ENCODE measurements around the gene CELF2.

Gene CELF2

DNA sequence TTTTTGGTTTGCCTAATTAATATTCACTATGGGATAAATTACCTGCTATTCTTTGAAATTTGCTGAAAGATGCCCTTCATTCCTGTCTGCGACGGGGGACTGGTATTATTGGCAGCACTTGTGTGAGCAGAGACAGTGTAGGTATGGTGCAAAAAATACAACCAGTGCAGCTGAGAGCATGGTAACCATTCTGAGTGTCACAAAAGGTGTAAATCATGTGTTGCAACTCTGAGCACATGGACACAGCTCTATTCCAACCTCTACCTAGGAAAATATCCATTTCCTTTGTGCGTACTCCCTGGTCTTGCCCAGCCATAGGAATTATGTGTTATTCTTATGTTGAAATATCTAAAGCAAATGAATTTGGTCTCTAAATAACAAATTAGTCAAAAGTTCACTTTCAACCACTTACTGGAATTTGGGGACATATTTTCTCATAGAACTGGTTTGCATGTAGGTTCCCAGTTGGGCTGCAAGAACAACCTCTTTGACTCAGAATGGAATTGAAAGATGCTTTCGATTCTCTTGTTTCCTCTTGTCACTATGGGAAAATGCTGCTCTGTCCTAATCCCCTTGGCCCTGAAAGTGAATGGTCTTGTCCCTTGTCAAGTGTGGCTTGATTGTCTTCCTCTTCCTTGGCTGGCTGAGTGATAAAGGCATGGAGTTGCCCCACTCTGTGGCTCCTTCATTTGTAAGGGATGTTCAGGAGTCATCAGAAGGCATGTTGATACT is 57.0 kb downstream of the CELF2 start:
- ChIA-PET CTCF (interaction anchor here (1.1 kb wide), 1 partner anchor 28 kb away, joined by 4 read pairs; no protein-coding TSS in a partner anchor), POLR2A (no interaction called here)
- no peak for DNase-seq (ENCODE audit: extremely low spot score)
- TF ChIP-seq CTCF (IDR thresholded peaks at IDR 0.05; ENCODE audit: control extremely low read depth, extremely low read depth, low read depth, missing control alignments), result no peak

DNA sequence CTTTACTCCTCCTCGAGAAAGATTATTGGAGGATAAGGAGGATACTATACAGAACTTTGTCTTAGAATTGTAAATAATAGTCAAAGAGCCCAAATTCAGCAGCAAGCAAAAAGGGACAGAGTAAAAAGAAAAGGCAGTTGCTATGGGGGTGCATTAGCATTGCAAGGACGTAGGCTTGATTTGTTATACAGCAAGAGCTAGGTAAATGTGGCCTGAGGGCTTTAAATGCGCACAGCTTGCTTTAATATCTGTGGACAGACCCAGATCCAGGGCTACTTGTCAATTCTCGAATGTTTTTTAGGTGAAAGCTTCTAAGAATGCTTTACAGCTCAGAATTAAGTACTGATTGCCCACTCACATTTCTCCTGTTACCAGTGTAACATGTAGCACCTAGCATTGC is 58.5 kb downstream of the CELF2 start:
- ChIA-PET POLR2A (no interaction called here), CTCF (interaction anchor here (0.7 to 1.3 kb wide), 6 partner anchors 10 to 89 kb away, joined by 3 to 4 read pairs (median 3); no protein-coding TSS in a partner anchor)
- TF ChIP-seq CTCF (IDR thresholded peaks at IDR 0.05; ENCODE audit: control extremely low read depth, extremely low read depth, low read depth, missing control alignments), result no peak
- no peak for DNase-seq (ENCODE audit: extremely low spot score)

DNA sequence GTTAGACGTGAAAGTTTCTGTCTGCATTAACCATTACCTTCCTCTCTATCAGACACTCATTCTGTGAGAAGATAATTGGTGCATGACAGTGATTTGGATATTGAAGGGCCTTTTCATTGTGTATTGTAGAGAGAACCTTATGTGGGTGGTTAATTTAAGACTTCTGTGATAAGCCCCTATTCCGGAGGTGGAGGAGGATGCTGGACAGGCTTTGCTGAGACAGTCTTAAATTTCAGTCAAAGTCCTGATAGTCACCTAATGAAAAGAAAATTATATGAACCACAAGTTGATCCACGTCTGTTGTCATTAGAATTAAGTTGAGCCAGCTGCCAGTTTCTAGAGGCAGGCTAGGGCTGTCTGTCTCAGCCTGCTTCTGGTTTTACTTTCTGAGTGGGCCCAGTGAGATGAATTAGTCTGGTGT is 62.9 kb downstream of the CELF2 start:
- TF ChIP-seq CTCF (IDR thresholded peaks at IDR 0.05; ENCODE audit: control extremely low read depth, extremely low read depth, low read depth, missing control alignments), result no peak
- ChIA-PET POLR2A (no interaction called here), CTCF (interaction anchor here (1.0 kb wide), 1 partner anchor 190 kb away, joined by 3 read pairs; no protein-coding TSS in a partner anchor)
- no peak for DNase-seq (ENCODE audit: extremely low spot score)

DNA sequence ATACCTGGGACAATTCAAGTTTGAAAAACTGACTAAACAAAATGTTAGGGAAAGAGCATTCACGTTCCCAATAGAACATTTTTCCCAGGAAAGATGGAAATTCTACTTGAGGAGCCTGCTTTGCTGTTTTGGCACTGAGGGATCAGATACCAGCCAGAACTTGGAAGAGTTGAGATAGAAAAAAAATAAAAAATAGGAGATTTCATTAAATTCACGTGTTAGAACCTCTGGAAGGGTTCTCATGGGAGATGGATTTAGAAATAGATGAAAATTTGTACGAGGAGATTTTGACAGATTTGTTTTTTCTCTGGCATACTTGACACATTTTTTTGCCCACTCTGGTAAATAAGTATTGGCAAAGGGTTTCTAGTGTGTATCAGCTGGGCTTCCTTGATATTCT is 63.7 kb downstream of the CELF2 start:
- DNase-seq (ENCODE audit: extremely low spot score), result no peak

DNA sequence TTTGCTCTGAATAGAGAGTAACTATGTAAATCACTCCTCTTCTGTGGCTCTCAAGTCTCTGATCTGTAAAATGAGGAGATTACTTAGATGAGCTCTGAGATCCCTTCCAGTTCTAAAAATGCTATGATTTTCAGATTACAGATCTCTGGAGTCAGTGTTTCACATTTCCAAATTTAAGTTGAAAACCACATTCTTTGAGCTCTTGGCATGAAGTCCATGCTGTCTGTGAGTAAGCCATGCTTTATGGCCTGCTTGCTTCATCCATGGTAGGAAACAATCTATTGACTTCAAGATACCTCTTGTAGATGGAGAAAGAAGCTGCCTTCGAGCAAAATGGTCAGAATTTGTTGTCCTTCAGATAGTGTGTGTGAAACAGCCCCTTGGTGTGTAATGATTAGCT is 64.9 kb downstream of the CELF2 start:
- POLR2A ChIA-PET, result no interaction called here
- no peak for TF ChIP-seq CTCF (IDR thresholded peaks at IDR 0.05; ENCODE audit: control extremely low read depth, extremely low read depth, low read depth, missing control alignments)
- no peak for DNase-seq (ENCODE audit: extremely low spot score)
- CTCF ChIA-PET, result interaction anchor here (0.7 to 2.2 kb wide), 4 partner anchors 10 to 18 kb away, joined by 3 to 6 read pairs (median 3); no protein-coding TSS in a partner anchor

More for the DNA sequence above, 63.7 kb downstream of the CELF2 start:
- POLR2A ChIA-PET, result no interaction called here
- CTCF ChIA-PET, result interaction anchor here (1.5 kb wide), 1 partner anchor 17 kb away, joined by 3 read pairs; no protein-coding TSS in a partner anchor
- TF ChIP-seq CTCF (IDR thresholded peaks at IDR 0.05; ENCODE audit: control extremely low read depth, extremely low read depth, low read depth, missing control alignments), result no peak

- no peak for TF ChIP-seq CTCF (IDR thresholded peaks at IDR 0.05; ENCODE audit: control extremely low read depth, extremely low read depth, low read depth, missing control alignments)
- ChIA-PET POLR2A (no interaction called here), CTCF (interaction anchor here (2.2 kb wide), 1 partner anchor 9 kb away, joined by 6 read pairs; no protein-coding TSS in a partner anchor)
- no peak for DNase-seq (ENCODE audit: extremely low spot score)
Measured at GRCh38 chr10:11083051-11083450, 65.4 kb downstream of the CELF2 start.

All from GM10248 (cell line).